HepG2 (cell line): Measurements from ENCODE around the gene STKLD1. TPM values are rescaled to one million over a fixed set of nuclear protein-coding genes. Genes with fewer than 3 reads are reported as not detected.

ENCODE experiments used
- ATAC-seq: fragments of 200-7000 bp; cut with Tn5 transposase; 3 replicates; pipeline ENCODE4 v1.9.1; 2020; ENCODE audit warnings: mild to moderate bottlenecking, moderate library complexity
- BruUV-seq: library from RNA; stranded (reverse); fragments of 400-500 nt; replicated peaks from 2 replicates; lab custom pipeline; 2021; lab: Mats Ljungman, UMichigan
- CTCF ChIA-PET: fragments of 300-600 bp; formaldehyde crosslinking; extraction: SDS; loops from one replicate; lab custom pipeline; 2021; ENCODE audit warnings: low total read pairs, inconsistent platforms, low intra/inter-chr PET ratio; lab: Yijun Ruan, JAX
- POLR2A ChIA-PET: fragments of 350-600 bp; sonication (Branson Sonifier 250); formaldehyde crosslinking; loops from one replicate; lab custom pipeline; 2020; ENCODE audit warnings: antibody characterized with exemption, inconsistent platforms; lab: Yijun Ruan, JAX
- DNase-seq: peaks from one replicate; pipeline ENCODE4 v3.0.0-alpha.2; 2015; ENCODE audit warnings: low spot score
- FAIRE-seq: peaks from 3 replicates; lab custom pipeline; 2011; peaks lifted over from hg19 to GRCh38; lab: Jason Lieb, UNC
- H2AFZ ChIP-seq: one replicate; pipeline ENCODE4 v1.6.1; 2011; ENCODE audit warnings: low read length, inconsistent platforms
- H3K27ac ChIP-seq: fragments of 300-600 bp; 3 replicates; pipeline ENCODE4 v1.8.0; 2011; ENCODE audit warnings: mixed run types, mild to moderate bottlenecking, mixed read lengths, low read length, inconsistent platforms; ENCODE audit not compliant: insufficient read depth; ENCODE audit errors: extremely low read length
- H3K27me3 ChIP-seq, 2 experiments: fragments of 200-600 bp in 1 of 2; 2 replicates in 1 of 2; 3 replicates in 1 of 2; pipeline versions ENCODE4 v1.6.0 to v1.8.0; 2011; ENCODE audit warnings: low read length in 2 of 2, mild to moderate bottlenecking in 2 of 2, moderate library complexity in 2 of 2, inconsistent platforms in 1 of 2; ENCODE audit not compliant: insufficient read depth in 2 of 2, control insufficient read depth in 1 of 2
- H3K36me3 ChIP-seq, 2 experiments: fragments of 200-600 bp in 1 of 2; replicated peaks in 1 of 2; 2 replicates in 1 of 2; 3 replicates in 1 of 2; pipeline versions ENCODE4 v1.5.1 to v1.8.0; 2011; ENCODE audit warnings: low read length in 2 of 2, inconsistent platforms in 1 of 2; ENCODE audit not compliant: insufficient read depth in 2 of 2, control insufficient read depth in 1 of 2
- H3K4me1 ChIP-seq: 2 replicates; pipeline ENCODE4 v1.5.1; 2012; ENCODE audit warnings: low read length, inconsistent platforms; ENCODE audit not compliant: insufficient read depth
- H3K4me2 ChIP-seq: 2 replicates; pipeline ENCODE4 v1.6.0; 2011; ENCODE audit warnings: low read depth, low read length, inconsistent platforms
- H3K4me3 ChIP-seq, 3 experiments: fragments of 200-600 bp in 1 of 3; sonication (generic), shearing (Covaris generic) in 1 of 3; replicated peaks in 1 of 3; 2 replicates each; pipeline ENCODE4 v1.5.1; 2011 to 2016; ENCODE audit warnings: low read length in 3 of 3, inconsistent platforms in 2 of 3, low read depth in 2 of 3, mild to moderate bottlenecking in 2 of 3, control low read depth in 1 of 3, mixed read lengths in 1 of 3; ENCODE audit not compliant: insufficient read depth in 1 of 3
- H3K79me2 ChIP-seq: one replicate; pipeline ENCODE4 v1.6.1; 2011; ENCODE audit warnings: low read length, inconsistent platforms; ENCODE audit not compliant: insufficient read depth
- H3K9ac ChIP-seq: 2 replicates; pipeline ENCODE4 v1.6.0; 2011; ENCODE audit warnings: mild to moderate bottlenecking, low read depth, low read length, inconsistent platforms; ENCODE audit not compliant: insufficient read depth
- H3K9me3 ChIP-seq: 2 replicates; pipeline ENCODE4 v1.5.1; 2012; ENCODE audit warnings: mild to moderate bottlenecking, low read length
- H4K20me1 ChIP-seq: 2 replicates; pipeline ENCODE4 v1.6.0; 2011; ENCODE audit warnings: inconsistent platforms, mild to moderate bottlenecking, low read length, moderate library complexity; ENCODE audit not compliant: insufficient read depth
- POLR2A ChIP-seq, 2 experiments: IDR thresholded peaks; 2 replicates each; pipeline ENCODE4 v1.6.1; 2011; ENCODE audit warnings: low read depth in 2 of 2, low read length in 2 of 2, mild to moderate bottlenecking in 1 of 2, moderate library complexity in 1 of 2; ENCODE audit not compliant: insufficient read depth in 1 of 2
- WGBS: methylation state at CpG from one replicate; pipeline ENCODE4 v1.1.6; 2017; ENCODE audit warnings: low lambda C conversion rate; 5-methylcytosine and 5-hydroxymethylcytosine counted together
- in situ Hi-C: cut with HindIII; loops from 2 replicates; pipeline ENCODE4 v1.10.0; 2017; ENCODE audit warnings: low pct_unique_long_range_greater_than_20kb; ENCODE audit not compliant: extremely low pct_ligation_motif_present
- intact Hi-C: fragments of 100-400 bp; cut with micrococcal nuclease; formaldehyde crosslinking; loops from one replicate; pipeline ENCODE4 v1.10.0; 2022; ENCODE audit not compliant: unreplicated experiment
- polyA plus RNA-seq, 8 experiments: library from polyadenylated mRNA; depleted of rRNA in 3 of 8; stranded (reverse) in 7 of 8; unstranded in 1 of 8; fragments of >200 nt; fragmentation: Illumina TruSeq in 4 of 8; extraction: Trizol in 4 of 8; gene quantifications; 2 replicates each; pipeline versions ENCODE4 v1.2.1 to v1.2.3, GENCODE V29; 2011 to 2016; ENCODE audit warnings: low read depth in 4 of 8, missing spikeins in 1 of 8, mixed read lengths in 1 of 8; ENCODE audit not compliant: insufficient read depth in 1 of 8
- total RNA-seq, 5 experiments: library from RNA; depleted of rRNA; stranded (reverse); fragments of >200 nt; fragmentation: Illumina TruSeq; extraction: Trizol; gene quantifications; 2 replicates each; pipeline ENCODE4 v1.2.3, GENCODE V29; 2016; ENCODE audit warnings: low read depth in 1 of 5
- TF ChIP-seq, protein P1 (sequence below): IDR thresholded peaks from 2 replicates; pipeline ENCODE4 v1.6.1; 2016; ENCODE audit warnings: missing biosample characterization, missing genetic modification reagents, low read depth
- TF ChIP-seq, protein P2 (sequence below): sonication (generic); formaldehyde crosslinking; IDR thresholded peaks from 2 replicates; pipeline ENCODE4 v1.4.0; 2020; ENCODE audit warnings: missing genetic modification reagents
- TF ChIP-seq, protein P3 (sequence below), 2 experiments: sonication (generic) in 1 of 2; formaldehyde crosslinking in 1 of 2; IDR thresholded peaks; 2 replicates each; pipeline versions ENCODE4 v1.4.0 to v1.6.1; 2018 to 2020; ENCODE audit warnings: missing genetic modification reagents in 2 of 2, borderline replicate concordance in 1 of 2, low read depth in 1 of 2, mild to moderate bottlenecking in 1 of 2, missing biosample characterization in 1 of 2

STKLD1 gene
- total and polyA plus RNA-seq, 2 of the 13 experiments (the other 11 are each of a cell fraction or from before 2014, with no cell fraction given) = 1.5 to 2.2 TPM

DNA sequence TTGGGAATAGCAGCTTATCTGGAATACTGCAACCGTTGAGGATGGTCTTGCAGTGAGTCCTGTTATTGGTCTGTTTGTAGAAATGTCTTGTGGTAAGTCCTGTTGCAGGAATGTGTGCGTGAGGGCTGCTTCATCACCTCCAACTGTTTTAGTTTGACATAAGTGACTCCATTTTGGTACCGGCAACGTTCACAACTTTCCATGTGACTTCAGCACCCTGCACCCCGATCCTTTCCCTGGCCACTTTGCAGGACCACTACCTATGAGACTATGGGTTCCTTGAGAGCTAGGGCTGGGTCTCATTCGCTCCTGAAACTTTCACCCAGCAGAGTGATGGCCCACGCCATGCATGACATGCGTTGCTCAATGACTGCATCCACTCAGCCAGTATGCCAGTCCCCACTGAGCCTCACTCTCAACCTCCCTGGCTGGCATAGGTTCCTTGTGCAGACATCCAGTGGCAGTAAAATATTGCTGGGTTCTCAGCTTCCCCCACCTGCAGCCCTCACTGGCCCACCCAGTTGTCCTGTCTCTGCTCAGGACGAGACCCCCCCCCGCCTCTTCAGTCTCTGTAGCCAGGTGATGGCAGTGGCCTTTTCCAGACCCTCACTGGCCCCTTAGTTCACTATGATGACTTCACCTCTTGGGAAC is 48.2 kb upstream of the STKLD1 start:
- intact Hi-C loops = loop anchor here (2.0 kb wide), 1 partner anchor 139 kb away; no protein-coding TSS in a partner anchor
- ATAC-seq (peak; percentile 31; the same call in 2 of the 3 replicates), DNase-seq (no peak), FAIRE-seq (no peak)
- Histone ChIP-seq H3K9ac (no peak overlapping the region), H3K79me2 (no peaks in the 10 kb centered on the region), H3K36me3 (peaks cover 9 to 23% of the 10 kb centered on the region in 2 experiments; a peak in 4 of 5 replicates), H3K27ac (no peak overlapping the region), H3K4me1 (no peaks in the 10 kb centered on the region), H3K4me3 (no peak overlapping the region), H3K9me3 (peaks cover 9% of the 10 kb centered on the region; the same call in 1 of the 2 replicates), H2AFZ (no peak overlapping the region), H3K27me3 (no peaks in the 10 kb centered on the region; a peak in 1 of 5 replicates), H4K20me1 (0 out of 2 replicates have a peak, but pooled peaks cover 2% of the 10 kb centered on the region), H3K4me2 (no peak overlapping the region)
- in situ Hi-C loops = loop anchor here (10.0 kb wide), 1 partner anchor 83 kb away; no protein-coding TSS in a partner anchor
- TF ChIP-seq, protein P1, sequence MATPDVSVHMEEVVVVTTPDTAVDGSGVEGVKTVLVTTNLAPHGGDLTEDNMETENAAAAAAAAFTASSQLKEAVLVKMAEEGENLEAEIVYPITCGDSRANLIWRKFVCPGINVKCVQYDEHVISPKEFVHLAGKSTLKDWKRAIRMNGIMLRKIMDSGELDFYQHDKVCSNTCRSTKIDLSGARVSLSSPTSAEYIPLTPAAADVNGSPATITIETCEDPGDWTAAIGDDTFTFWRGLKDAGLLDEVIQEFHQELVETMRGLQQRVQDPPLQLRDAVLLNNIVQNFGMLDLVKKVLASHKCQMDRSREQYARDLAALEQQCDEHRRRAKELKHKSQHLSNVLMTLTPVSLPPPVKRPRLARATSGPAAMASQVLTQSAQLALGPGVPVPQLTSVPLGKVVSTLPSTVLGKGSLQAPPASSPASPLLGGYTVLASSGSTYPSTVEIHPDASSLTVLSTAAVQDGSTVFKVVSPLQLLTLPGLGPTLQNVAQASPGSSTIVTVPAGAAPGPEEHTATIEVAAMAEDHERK = no peak
- TF ChIP-seq, protein P2, sequence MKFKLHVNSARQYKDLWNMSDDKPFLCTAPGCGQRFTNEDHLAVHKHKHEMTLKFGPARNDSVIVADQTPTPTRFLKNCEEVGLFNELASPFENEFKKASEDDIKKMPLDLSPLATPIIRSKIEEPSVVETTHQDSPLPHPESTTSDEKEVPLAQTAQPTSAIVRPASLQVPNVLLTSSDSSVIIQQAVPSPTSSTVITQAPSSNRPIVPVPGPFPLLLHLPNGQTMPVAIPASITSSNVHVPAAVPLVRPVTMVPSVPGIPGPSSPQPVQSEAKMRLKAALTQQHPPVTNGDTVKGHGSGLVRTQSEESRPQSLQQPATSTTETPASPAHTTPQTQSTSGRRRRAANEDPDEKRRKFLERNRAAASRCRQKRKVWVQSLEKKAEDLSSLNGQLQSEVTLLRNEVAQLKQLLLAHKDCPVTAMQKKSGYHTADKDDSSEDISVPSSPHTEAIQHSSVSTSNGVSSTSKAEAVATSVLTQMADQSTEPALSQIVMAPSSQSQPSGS (CRISPR knock-in tag) = no peak
- TF ChIP-seq POLR2A (IDR thresholded peaks at IDR 0.05; ENCODE audit: insufficient read depth in 1 of 2, low read depth in 2 of 2, low read length in 2 of 2) = 0 out of 4 replicates have a peak, but pooled peaks of 1 of the 2 experiments have one; percentile 18
- TF ChIP-seq, protein P3, sequence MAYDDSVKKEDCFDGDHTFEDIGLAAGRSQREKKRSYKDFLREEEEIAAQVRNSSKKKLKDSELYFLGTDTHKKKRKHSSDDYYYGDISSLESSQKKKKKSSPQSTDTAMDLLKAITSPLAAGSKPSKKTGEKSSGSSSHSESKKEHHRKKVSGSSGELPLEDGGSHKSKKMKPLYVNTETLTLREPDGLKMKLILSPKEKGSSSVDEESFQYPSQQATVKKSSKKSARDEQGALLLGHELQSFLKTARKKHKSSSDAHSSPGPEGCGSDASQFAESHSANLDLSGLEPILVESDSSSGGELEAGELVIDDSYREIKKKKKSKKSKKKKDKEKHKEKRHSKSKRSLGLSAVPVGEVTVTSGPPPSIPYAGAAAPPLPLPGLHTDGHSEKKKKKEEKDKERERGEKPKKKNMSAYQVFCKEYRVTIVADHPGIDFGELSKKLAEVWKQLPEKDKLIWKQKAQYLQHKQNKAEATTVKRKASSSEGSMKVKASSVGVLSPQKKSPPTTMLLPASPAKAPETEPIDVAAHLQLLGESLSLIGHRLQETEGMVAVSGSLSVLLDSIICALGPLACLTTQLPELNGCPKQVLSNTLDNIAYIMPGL (CRISPR knock-in tag; IDR thresholded peaks at IDR 0.05; ENCODE audit: borderline replicate concordance in 1 of 2, low read depth in 1 of 2) = no peak
- WGBS = 76% methylated on average over 10 of the region's 10 CpGs
- ChIA-PET POLR2A (no interaction called here), CTCF (interaction anchor here (1.2 to 2.3 kb wide), 2 partner anchors 140 to 142 kb away, joined by 3 to 7 read pairs; no protein-coding TSS in a partner anchor)
- BruUV-seq = no TSS peak
